CD4-positive, alpha-beta T cell treated with Interleukin-12 subunit alpha and Interleukin-12 subunit beta, for 1 hour (primary cell): Measurements from ENCODE around the gene DUSP21.
"Not testable (repeated sequence)": the region's sequence is repeated elsewhere in the genome, so short reads cannot be mapped to it uniquely, and the experiment has no call there.

Source experiments
- DNase-seq: peaks from one replicate; pipeline ENCODE4 v3.0.0-alpha.2; 2020

The DUSP21 gene

GRCh38 chrX:44843753-44844152 is at the start of gene DUSP21:
Gene DUSP21 (plus strand): TSS chrX:44844021. CDS start chrX:44844133, 112 bp downstream.
- no peak for DNase-seq

GRCh38 chrX:44795945-44796450 is 47.8 kb upstream of the DUSP21 start:
- DNase-seq, result no peak

- DNase-seq, result no peak
These were observed 41.2 kb upstream of the DUSP21 start for GRCh38 chrX:44802613-44803012.

- DNase-seq, result no peak
These were observed 28.1 kb upstream of the DUSP21 start for GRCh38 chrX:44815681-44816080.

- DNase-seq, result no peak
These were observed 27.5 kb upstream of the DUSP21 start for GRCh38 chrX:44816367-44816766.

GRCh38 chrX:44817029-44817428 is 26.8 kb upstream of the DUSP21 start:
- no peak for DNase-seq

- DNase-seq, result no peak
These were observed 21.2 kb upstream of the DUSP21 start for GRCh38 chrX:44822601-44823000.

GRCh38 chrX:44823193-44823592 is 20.6 kb upstream of the DUSP21 start:
- DNase-seq, result not testable (repeated sequence)

GRCh38 chrX:44828008-44828605 is 15.7 kb upstream of the DUSP21 start:
- DNase-seq, result no peak

GRCh38 chrX:44829832-44830231 is 14.0 kb upstream of the DUSP21 start:
- DNase-seq, result no peak

GRCh38 chrX:44842550-44843317 is 1.1 kb upstream of the DUSP21 start:
- no peak for DNase-seq

- no peak for DNase-seq
These were observed 511 bp upstream of the DUSP21 start for GRCh38 chrX:44843318-44843702.

GRCh38 chrX:44844204-44844603 is 383 bp downstream of the DUSP21 start:
- DNase-seq, result no peak

GRCh38 chrX:44850891-44851290 is 7.1 kb downstream of the DUSP21 start:
- DNase-seq, result not testable (repeated sequence)

- DNase-seq, result no peak
These were observed 27.4 kb downstream of the DUSP21 start for GRCh38 chrX:44871114-44871645.

GRCh38 chrX:44871931-44872820 is 28.4 kb downstream of the DUSP21 start:
- peak; percentile 44 for DNase-seq

- peak; percentile 97 for DNase-seq
These were observed 29.1 kb downstream of the DUSP21 start, which contains the start of gene KDM6A for GRCh38 chrX:44872821-44873414. Gene KDM6A (plus strand): TSS chrX:44873188. CDS start chrX:44873552, 364 bp downstream.

GRCh38 chrX:44873415-44874276 is 29.8 kb downstream of the DUSP21 start:
- peak; percentile 45 for DNase-seq

GRCh38 chrX:44874420-44875184 is 30.8 kb downstream of the DUSP21 start:
- DNase-seq, result peak; percentile 47

- no peak for DNase-seq
These were observed 31.3 kb downstream of the DUSP21 start for GRCh38 chrX:44875185-44875489.

GRCh38 chrX:44876086-44876485 is 32.3 kb downstream of the DUSP21 start:
- no peak for DNase-seq
